WI38 (cell line): ENCODE results near the gene SLC39A8.

Source experiments
- H3K4me3 ChIP-seq: 2 replicates; pipeline ENCODE4 v1.5.1; 2011; ENCODE audit warnings: low read depth, mild to moderate bottlenecking, control low read depth, low read length
- CTCF ChIP-seq: IDR thresholded peaks from 2 replicates; pipeline ENCODE4 v1.5.1; 2012; ENCODE audit warnings: low read depth, mild to moderate bottlenecking, control low read depth, low read length

SLC39A8 gene

GRCh38 chr4:102324730-102325129 lies 20.6 kb downstream of the SLC39A8 start:
- no peak overlapping the region for H3K4me3 ChIP-seq
- TF ChIP-seq CTCF, result no peak

GRCh38 chr4:102322736-102323135 lies 22.5 kb downstream of the SLC39A8 start:
- TF ChIP-seq CTCF, result no peak
- H3K4me3 ChIP-seq, result no peak overlapping the region

GRCh38 chr4:102321260-102321995 lies 23.9 kb downstream of the SLC39A8 start:
- H3K4me3 ChIP-seq, result no peak overlapping the region
- TF ChIP-seq CTCF, result no peak

- TF ChIP-seq CTCF, result no peak
- H3K4me3 ChIP-seq, result no peak overlapping the region
Observed at GRCh38 chr4:102319594-102319993, 25.7 kb downstream of the SLC39A8 start.

- H3K4me3 ChIP-seq, result no peak overlapping the region
- TF ChIP-seq CTCF, result no peak
Observed at GRCh38 chr4:102318526-102318925, 26.8 kb downstream of the SLC39A8 start.

- TF ChIP-seq CTCF, result no peak
Observed at GRCh38 chr4:102318105-102318504, 27.2 kb downstream of the SLC39A8 start.

GRCh38 chr4:102317459-102317858 lies 27.8 kb downstream of the SLC39A8 start:
- no peak overlapping the region for H3K4me3 ChIP-seq
- TF ChIP-seq CTCF, result no peak

More at GRCh38 chr4:102318105-102318504, 27.2 kb downstream of the SLC39A8 start:
- no peak overlapping the region for H3K4me3 ChIP-seq
